NB4 (cell line): Measurements from ENCODE around the gene AMFR.

Experiments used
- MYC ChIP-seq: IDR thresholded peaks from 2 replicates; pipeline ENCODE4 v1.6.1; 2011; ENCODE audit warnings: low read depth, low read length
- POLR2A ChIP-seq: IDR thresholded peaks from 2 replicates; pipeline ENCODE4 v1.6.1; 2011; ENCODE audit warnings: mild to moderate bottlenecking; ENCODE audit not compliant: insufficient read length; ENCODE audit errors: extremely low read depth
- TF ChIP-seq, protein P1 (sequence below): IDR thresholded peaks from one replicate; pipeline ENCODE4 v1.5.1; 2012; ENCODE audit warnings: low read depth, low read length
- TF ChIP-seq, protein P2 (sequence below): IDR thresholded peaks from 2 replicates; pipeline ENCODE4 v1.6.1; 2011; ENCODE audit warnings: low read depth, low read length

DNA sequence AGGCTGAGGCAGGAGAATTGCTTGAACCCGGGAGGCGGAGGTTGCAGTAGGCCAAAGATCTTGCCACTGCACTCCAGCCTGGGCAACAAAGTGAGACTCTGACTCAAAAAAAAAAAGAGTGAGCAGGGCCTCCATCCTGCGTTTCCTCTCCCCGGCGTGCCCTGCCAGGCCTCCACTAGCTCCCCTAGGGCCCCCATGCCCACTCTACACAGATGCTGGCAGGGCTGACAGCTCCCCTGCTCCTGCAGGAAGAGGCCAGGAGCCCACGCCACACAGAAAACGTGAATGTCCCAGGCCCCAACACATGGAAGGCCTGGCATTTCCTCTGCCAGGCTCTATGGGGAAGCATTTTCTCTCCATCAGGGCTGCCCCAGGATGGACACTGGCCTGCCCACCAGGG, 109.4 kb downstream of the AMFR start:
- TF ChIP-seq, protein P1, sequence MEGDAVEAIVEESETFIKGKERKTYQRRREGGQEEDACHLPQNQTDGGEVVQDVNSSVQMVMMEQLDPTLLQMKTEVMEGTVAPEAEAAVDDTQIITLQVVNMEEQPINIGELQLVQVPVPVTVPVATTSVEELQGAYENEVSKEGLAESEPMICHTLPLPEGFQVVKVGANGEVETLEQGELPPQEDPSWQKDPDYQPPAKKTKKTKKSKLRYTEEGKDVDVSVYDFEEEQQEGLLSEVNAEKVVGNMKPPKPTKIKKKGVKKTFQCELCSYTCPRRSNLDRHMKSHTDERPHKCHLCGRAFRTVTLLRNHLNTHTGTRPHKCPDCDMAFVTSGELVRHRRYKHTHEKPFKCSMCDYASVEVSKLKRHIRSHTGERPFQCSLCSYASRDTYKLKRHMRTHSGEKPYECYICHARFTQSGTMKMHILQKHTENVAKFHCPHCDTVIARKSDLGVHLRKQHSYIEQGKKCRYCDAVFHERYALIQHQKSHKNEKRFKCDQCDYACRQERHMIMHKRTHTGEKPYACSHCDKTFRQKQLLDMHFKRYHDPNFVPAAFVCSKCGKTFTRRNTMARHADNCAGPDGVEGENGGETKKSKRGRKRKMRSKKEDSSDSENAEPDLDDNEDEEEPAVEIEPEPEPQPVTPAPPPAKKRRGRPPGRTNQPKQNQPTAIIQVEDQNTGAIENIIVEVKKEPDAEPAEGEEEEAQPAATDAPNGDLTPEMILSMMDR, result no peak
- TF ChIP-seq POLR2A (no peak), MYC (no peak)
- TF ChIP-seq, protein P2, sequence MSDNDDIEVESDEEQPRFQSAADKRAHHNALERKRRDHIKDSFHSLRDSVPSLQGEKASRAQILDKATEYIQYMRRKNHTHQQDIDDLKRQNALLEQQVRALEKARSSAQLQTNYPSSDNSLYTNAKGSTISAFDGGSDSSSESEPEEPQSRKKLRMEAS, result no peak
